ENCODE measurements around the gene ADAMTS18. TPM values are rescaled to one million over a fixed set of nuclear protein-coding genes. Genes with fewer than 3 reads are reported as not detected.

ADAMTS18 gene
- total and polyA plus RNA-seq, 2 of the 8 experiments (the other 6 are each of a cell fraction or from before 2014, with no cell fraction given): 0.05 to 0.19 TPM

DNA sequence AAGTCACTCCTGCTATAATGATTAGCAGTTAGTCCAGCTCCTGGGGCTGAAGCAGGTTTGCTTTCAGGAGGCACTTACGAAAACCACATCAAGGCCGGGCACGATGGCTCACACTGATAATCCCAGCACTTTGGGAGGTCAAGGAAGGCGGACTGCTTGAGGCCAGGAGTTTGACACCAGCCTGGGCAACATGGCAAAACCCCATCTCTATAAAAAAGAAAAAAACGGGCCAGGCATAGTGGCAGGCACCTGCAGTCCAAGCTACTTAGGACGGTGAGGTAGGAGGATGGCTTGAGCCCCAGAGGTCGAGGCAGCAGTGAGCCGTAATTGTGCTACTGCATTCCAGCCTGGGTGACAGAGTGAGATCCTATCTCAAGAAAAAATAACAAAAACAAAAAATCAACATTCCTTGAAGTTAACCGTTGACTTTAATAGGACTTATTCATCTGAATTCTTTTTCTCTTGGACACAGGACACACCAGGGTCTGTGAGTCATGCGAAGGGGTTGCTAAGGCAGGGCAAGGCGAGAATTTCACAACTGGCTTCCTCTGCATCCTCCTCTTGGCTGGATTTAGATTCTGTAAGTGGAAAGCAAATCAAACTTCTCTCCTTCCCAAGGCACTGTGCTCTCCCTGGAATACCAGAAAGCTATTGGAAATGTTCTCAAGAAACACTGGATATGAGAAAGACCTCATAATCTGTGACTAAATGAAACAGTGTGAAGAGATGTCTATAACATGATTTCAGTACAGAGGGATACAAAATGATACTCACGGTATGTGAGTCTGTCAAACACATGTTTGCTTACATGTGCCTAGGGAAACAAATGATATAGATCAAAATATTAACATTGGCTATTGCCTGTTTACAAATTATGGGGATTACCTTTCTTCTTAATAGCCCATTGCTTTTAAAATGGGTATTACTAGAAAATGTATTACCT is 136.1 kb downstream of the ADAMTS18 start:
- no peak overlapping the region for H2BK5ac ChIP-seq (ENCODE audit: low read depth, low read length)
- H2BK20ac ChIP-seq (ENCODE audit: low read length): no peak overlapping the region
- no peak overlapping the region for H3K4ac ChIP-seq (replicated peaks; ENCODE audit: insufficient read length, low read depth, low read length)
- H3K4me1 ChIP-seq (replicated peaks in 1 of 4; ENCODE audit: control insufficient read depth in 3 of 4, insufficient read depth in 4 of 4, low read length in 3 of 4): no peaks in the 10 kb centered on the region
- H3K79me2 ChIP-seq (ENCODE audit: control insufficient read depth in 1 of 2, insufficient read depth in 2 of 2, low read length in 2 of 2): no peaks in the 10 kb centered on the region
- no peak overlapping the region for H3K9ac ChIP-seq (replicated peaks in 1 of 4; ENCODE audit: extremely low read depth in 1 of 4, low read depth in 3 of 4, low read length in 3 of 4)
- no peaks in the 10 kb centered on the region for H3K79me1 ChIP-seq (ENCODE audit: low read depth, low read length)
- no peak overlapping the region for H2BK15ac ChIP-seq (ENCODE audit: low read length)
- H3K23ac ChIP-seq (ENCODE audit: insufficient read length): no peak overlapping the region
- no peak overlapping the region for H3K18ac ChIP-seq (ENCODE audit: extremely low read depth, low read length)
- H4K20me1 ChIP-seq (replicated peaks in 1 of 2; ENCODE audit: control insufficient read depth in 1 of 2, insufficient read depth in 2 of 2, low read length in 2 of 2): no peaks in the 10 kb centered on the region
- H3K23me2 ChIP-seq (ENCODE audit: low read depth, low read length): no peaks in the 10 kb centered on the region
- no peak overlapping the region for H3K27ac ChIP-seq (ENCODE audit: low read depth, low read length)
- FAIRE-seq (no peak), DNase-seq (ENCODE audit: low read depth in 1 of 2, low spot score in 2 of 2) (no peak)
- CTCF ChIA-PET (ENCODE audit: partially characterized antibody): no interaction called here
- H3K27me3 ChIP-seq (replicated peaks in 1 of 4; ENCODE audit: control insufficient read depth in 3 of 4, extremely low read depth in 1 of 4, insufficient read depth in 3 of 4, low read length in 3 of 4): peaks cover 0 to 1% (median 0%) of the 10 kb centered on the region in 4 experiments; a peak in 1 of 7 replicates
- no peak overlapping the region for H4K8ac ChIP-seq (ENCODE audit: extremely low read depth, insufficient read depth, low read length)
- H3K14ac ChIP-seq (ENCODE audit: insufficient read length): no peak overlapping the region
- H2AFZ ChIP-seq (ENCODE audit: low read length): no peak overlapping the region
- no peak overlapping the region for H3K4me3 ChIP-seq (ENCODE audit: extremely low read depth in 1 of 4, insufficient read depth in 2 of 4, low read depth in 3 of 4, low read length in 4 of 4)
- H3K56ac ChIP-seq (replicated peaks; ENCODE audit: insufficient read length, low read depth, low read length): no peak overlapping the region
- no peak overlapping the region for H2AK5ac ChIP-seq (ENCODE audit: low read depth, low read length)
- no peak overlapping the region for H3K4me2 ChIP-seq (ENCODE audit: insufficient read depth in 1 of 2, low read depth in 2 of 2, low read length in 2 of 2)
- no peaks in the 10 kb centered on the region for H3K9me3 ChIP-seq (ENCODE audit: insufficient read depth in 2 of 2, low read depth in 1 of 2, low read length in 1 of 2)
- no peak overlapping the region for H2BK120ac ChIP-seq (replicated peaks; ENCODE audit: low read depth, low read length)
- H2BK12ac ChIP-seq (ENCODE audit: low read depth, low read length): no peak overlapping the region
- no peaks in the 10 kb centered on the region for H3K36me3 ChIP-seq (ENCODE audit: control insufficient read depth in 2 of 4, insufficient read depth in 4 of 4, low read length in 3 of 4)
- H4K5ac ChIP-seq (ENCODE audit: insufficient read length, low read depth, low read length): no peak overlapping the region
- WGBS, 2 experiments (ENCODE audit: extremely low coverage in 1 of 2, insufficient coverage in 1 of 2, insufficient read length in 1 of 2, insufficient replicate concordance in 2 of 2, low coverage in 1 of 2, low lambda C conversion rate in 2 of 2, missing lambda C conversion rate in 1 of 2): 85% methylated on average over 12 of the region's 12 CpGs; no CpG with 5 or more reads in 1 of the 2 experiments
- POLR2A ChIA-PET (ENCODE audit: partially characterized antibody): no interaction called here
- H4K91ac ChIP-seq (replicated peaks; ENCODE audit: insufficient read length, low read length): no peak overlapping the region
- TF ChIP-seq NRF1 (IDR thresholded peaks at IDR 0.05; ENCODE audit: low read depth, low read length) (no peak), BACH1 (IDR thresholded peaks at IDR 0.05; ENCODE audit: low read length) (no peak), CEBPB (IDR thresholded peaks at IDR 0.05; ENCODE audit: low read depth, low read length) (no peak), CBX5 (IDR thresholded peaks at IDR 0.05; ENCODE audit: low read depth, low read length) (no peak), RFX5 (IDR thresholded peaks at IDR 0.05; ENCODE audit: borderline replicate concordance, low read depth, low read length) (no peak), SAP30 (IDR thresholded peaks at IDR 0.05; ENCODE audit: insufficient read depth, insufficient replicate concordance, low read length) (no peak), CHD2 (IDR thresholded peaks at IDR 0.05; ENCODE audit: low read length) (no peak), GTF2F1 (IDR thresholded peaks at IDR 0.05; ENCODE audit: borderline replicate concordance, low read depth, low read length) (no peak), ATF2 (IDR thresholded peaks at IDR 0.05; ENCODE audit: low read length) (no peak), CREB1 (IDR thresholded peaks at IDR 0.05) (no peak)
- TF ChIP-seq, protein P1, sequence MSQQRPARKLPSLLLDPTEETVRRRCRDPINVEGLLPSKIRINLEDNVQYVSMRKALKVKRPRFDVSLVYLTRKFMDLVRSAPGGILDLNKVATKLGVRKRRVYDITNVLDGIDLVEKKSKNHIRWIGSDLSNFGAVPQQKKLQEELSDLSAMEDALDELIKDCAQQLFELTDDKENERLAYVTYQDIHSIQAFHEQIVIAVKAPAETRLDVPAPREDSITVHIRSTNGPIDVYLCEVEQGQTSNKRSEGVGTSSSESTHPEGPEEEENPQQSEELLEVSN (IDR thresholded peaks at IDR 0.05): no peak

All from H1 (cell line).